Bronchus fibroblast of lung (primary cell): ENCODE measurements around the gene DQX1. TPM values are rescaled to one million over a fixed set of nuclear protein-coding genes. Genes with fewer than 3 reads are reported as not detected.

Source experiments
- total RNA-seq: library from RNA; depleted of rRNA; stranded (reverse); fragments of >200 nt; gene quantifications from 2 replicates; pipeline ENCODE4 v1.2.3, GENCODE V29; 2015

The DQX1 gene
- total RNA-seq: not detected in 2 replicates

GRCh38 chr2:74525717-74526648 is at the start of gene DQX1:
DQX1 (minus strand) TSS chr2:74526231; CDS start chr2:74525729, 502 bp downstream.

GRCh38 chr2:74553892-74554819 is 28.1 kb upstream of the DQX1 start, which contains the start of the genes DOK1 and LOXL3:
DOK1 (plus strand) TSS chr2:74554720; CDS start chr2:74554755, 35 bp downstream.
LOXL3 (minus strand) TSS chr2:74553942; CDS start chr2:74552634, 1,308 bp downstream.

GRCh38 chr2:74529357-74530238 is 3.6 kb upstream of the DQX1 start, which contains the start of the genes AUP1 and HTRA2:
AUP1 (minus strand) TSS chr2:74529706; CDS start chr2:74529629, 77 bp downstream.
HTRA2 (plus strand) TSS chr2:74529933; CDS start chr2:74530007, 74 bp downstream.

GRCh38 chr2:74514368-74515270 is 11.4 kb downstream of the DQX1 start, which contains the start of gene TLX2:
TLX2 (plus strand) TSS chr2:74514450; CDS start chr2:74514807, 357 bp downstream.

GRCh38 chr2:74507145-74507925 is 18.7 kb downstream of the DQX1 start, which contains the start of gene PCGF1:
PCGF1 (minus strand) TSS chr2:74507695; CDS start chr2:74507668, 27 bp downstream.

GRCh38 chr2:74499267-74499939 is 26.6 kb downstream of the DQX1 start, which contains the start of gene LBX2:
LBX2 (minus strand) TSS chr2:74499603; CDS start chr2:74499537, 66 bp downstream.

GRCh38 chr2:74482801-74483674 is 43.0 kb downstream of the DQX1 start, which contains the start of the genes CCDC142 and TTC31:
CCDC142 (minus strand) TSS chr2:74482998; CDS start chr2:74482837, 161 bp downstream.
TTC31 (plus strand) TSS chr2:74483081; CDS start chr2:74483096, 15 bp downstream.

GRCh38 chr2:74472086-74472944 is 53.7 kb downstream of the DQX1 start, which contains the start of gene MRPL53:
MRPL53 (minus strand) TSS chr2:74472680; CDS start chr2:74472660, 20 bp downstream.

Other genes with a start within 250 kb of the DQX1 start
- gene SLC4A5, start 182.8 kb downstream of the DQX1 start, total RNA-seq: under 0.01 TPM in 1 of 2 replicates, not detected in the other
- 97.1 and 102 TPM in 2 replicates for gene DCTN1, start 145.9 kb downstream of the DQX1 start, total RNA-seq
- 2.4 and 3.7 TPM in 2 replicates for gene C2orf81, start 104.6 kb downstream of the DQX1 start, total RNA-seq
- 58.3 and 76.0 TPM in 2 replicates for gene WDR54, start 104.5 kb downstream of the DQX1 start, total RNA-seq
- 14.0 and 17.0 TPM in 2 replicates for gene RTKN, start 84.3 kb downstream of the DQX1 start, total RNA-seq
- gene INO80B, start 71.1 kb downstream of the DQX1 start, total RNA-seq: 15.5 and 21.4 TPM in 2 replicates
- gene WBP1, start 67.8 kb downstream of the DQX1 start, total RNA-seq: 81.7 and 84.0 TPM in 2 replicates
- 58.9 and 61.0 TPM in 2 replicates for gene MOGS, start 60.8 kb downstream of the DQX1 start, total RNA-seq
- 44.2 and 45.5 TPM in 2 replicates for gene MRPL53, start 53.6 kb downstream of the DQX1 start, total RNA-seq
- gene CCDC142, start 43.2 kb downstream of the DQX1 start, total RNA-seq: 6.4 and 10.6 TPM in 2 replicates
- gene TTC31, start 43.1 kb downstream of the DQX1 start, total RNA-seq: 20.8 and 21.4 TPM in 2 replicates
- 1.3 and 3.4 TPM in 2 replicates for gene LBX2, start 26.6 kb downstream of the DQX1 start, total RNA-seq
- gene PCGF1, start 18.5 kb downstream of the DQX1 start, total RNA-seq: 16.6 and 18.3 TPM in 2 replicates
- gene TLX2, start 11.8 kb downstream of the DQX1 start, total RNA-seq: 0.15 and 0.34 TPM in 2 replicates
- gene AUP1, start 3.5 kb upstream of the DQX1 start, total RNA-seq: 84.2 and 87.9 TPM in 2 replicates
- gene HTRA2, start 3.7 kb upstream of the DQX1 start, total RNA-seq: 31.4 and 36.4 TPM in 2 replicates
- 10.1 and 10.7 TPM in 2 replicates for gene LOXL3, start 27.7 kb upstream of the DQX1 start, total RNA-seq
- 20.1 and 23.0 TPM in 2 replicates for gene DOK1, start 28.5 kb upstream of the DQX1 start, total RNA-seq
- gene M1AP, start 122.1 kb upstream of the DQX1 start, total RNA-seq: not detected in 2 replicates
- gene SEMA4F, start 128.0 kb upstream of the DQX1 start, total RNA-seq: 5.4 and 5.5 TPM in 2 replicates